ENCODE measurements around the gene NCKAP5L.
A peak's percentile ranks its signal among the peaks of the same experiment; 100 is the strongest.

Gene NCKAP5L

DNA sequence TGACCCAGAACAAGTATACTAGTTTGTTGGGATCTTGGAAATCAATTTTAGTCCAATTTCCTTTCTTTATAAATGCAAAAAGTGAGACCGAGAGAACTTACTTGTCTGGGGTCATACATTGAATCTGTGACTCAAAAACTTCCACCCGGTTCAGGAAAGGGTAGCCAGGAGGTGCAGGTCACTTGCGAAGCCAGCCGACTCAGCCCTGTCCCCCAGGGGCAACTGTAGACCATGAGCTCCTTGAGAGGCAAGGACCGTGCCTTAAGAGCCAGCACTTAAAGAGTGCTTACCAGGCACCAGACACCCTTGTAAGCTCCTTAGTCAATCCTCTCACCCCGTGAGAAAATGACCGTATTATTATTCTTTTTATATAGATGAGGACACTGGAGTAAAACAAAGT is 15.2 kb upstream of the NCKAP5L start:
- TF ChIP-seq, protein P1, sequence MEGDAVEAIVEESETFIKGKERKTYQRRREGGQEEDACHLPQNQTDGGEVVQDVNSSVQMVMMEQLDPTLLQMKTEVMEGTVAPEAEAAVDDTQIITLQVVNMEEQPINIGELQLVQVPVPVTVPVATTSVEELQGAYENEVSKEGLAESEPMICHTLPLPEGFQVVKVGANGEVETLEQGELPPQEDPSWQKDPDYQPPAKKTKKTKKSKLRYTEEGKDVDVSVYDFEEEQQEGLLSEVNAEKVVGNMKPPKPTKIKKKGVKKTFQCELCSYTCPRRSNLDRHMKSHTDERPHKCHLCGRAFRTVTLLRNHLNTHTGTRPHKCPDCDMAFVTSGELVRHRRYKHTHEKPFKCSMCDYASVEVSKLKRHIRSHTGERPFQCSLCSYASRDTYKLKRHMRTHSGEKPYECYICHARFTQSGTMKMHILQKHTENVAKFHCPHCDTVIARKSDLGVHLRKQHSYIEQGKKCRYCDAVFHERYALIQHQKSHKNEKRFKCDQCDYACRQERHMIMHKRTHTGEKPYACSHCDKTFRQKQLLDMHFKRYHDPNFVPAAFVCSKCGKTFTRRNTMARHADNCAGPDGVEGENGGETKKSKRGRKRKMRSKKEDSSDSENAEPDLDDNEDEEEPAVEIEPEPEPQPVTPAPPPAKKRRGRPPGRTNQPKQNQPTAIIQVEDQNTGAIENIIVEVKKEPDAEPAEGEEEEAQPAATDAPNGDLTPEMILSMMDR (conservative IDR thresholded peaks at IDR 0.05; ENCODE audit: low read length): no peak
- peak overlapping the region; percentile 90 for H3K4me3 ChIP-seq (ENCODE audit: low read length)
- no peak for DNase-seq (ENCODE audit: low read depth)

DNA sequence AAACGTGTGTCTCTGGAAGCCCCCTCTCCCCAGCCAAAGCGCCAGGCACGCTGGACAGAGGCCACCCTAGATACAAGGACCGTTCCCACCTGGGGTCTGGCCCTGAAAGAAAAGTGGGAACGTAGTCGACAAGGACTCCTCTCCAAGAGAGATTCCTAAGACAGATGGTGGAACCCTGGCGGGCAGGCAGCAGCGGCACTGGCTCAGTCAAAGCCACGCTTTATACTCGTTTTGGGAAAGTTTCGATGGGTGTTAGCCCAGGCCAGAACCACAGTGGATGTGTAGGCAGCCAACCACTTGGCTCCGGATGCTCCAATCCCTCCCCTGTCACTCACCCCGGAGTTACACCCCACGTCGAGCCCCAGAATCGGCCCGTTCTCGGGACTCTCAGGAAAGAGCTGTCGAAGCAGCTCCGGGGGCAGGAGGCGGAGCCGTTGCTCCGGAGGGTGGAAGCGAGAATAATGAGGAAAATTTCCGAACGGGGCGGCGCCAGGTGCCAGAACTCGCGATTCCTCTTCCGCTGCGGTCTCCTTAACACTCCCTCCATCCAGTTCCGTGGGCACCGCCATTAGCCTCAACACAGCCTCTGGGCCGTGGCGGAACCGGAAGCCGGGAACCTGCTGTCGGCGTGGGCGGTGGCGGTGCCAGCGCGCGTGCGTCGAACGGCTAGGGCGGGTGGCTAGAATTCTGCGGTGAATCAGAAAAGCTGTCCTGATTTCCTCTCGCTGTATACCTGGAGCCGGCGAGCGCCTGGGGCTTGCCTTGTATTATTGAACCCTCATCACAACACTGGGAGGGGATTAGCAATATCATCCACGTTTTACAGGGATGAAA is 14.5 kb upstream of the NCKAP5L start, which contains the start of gene BCDIN3D:
Gene BCDIN3D, minus strand, starts transcription at position 588 of the 834 bp plus-strand sequence. Its CDS starts 19 bp downstream, at position 569.
- TF ChIP-seq, protein P1 (conservative IDR thresholded peaks at IDR 0.05; ENCODE audit: low read length): 0 out of 2 replicates have a peak, but pooled peaks have one; percentile 6
- DNase-seq (ENCODE audit: low read depth): peak; percentile 90
- H3K4me3 ChIP-seq (ENCODE audit: low read length): peak within 1 kb of the TSS; percentile 90

DNA sequence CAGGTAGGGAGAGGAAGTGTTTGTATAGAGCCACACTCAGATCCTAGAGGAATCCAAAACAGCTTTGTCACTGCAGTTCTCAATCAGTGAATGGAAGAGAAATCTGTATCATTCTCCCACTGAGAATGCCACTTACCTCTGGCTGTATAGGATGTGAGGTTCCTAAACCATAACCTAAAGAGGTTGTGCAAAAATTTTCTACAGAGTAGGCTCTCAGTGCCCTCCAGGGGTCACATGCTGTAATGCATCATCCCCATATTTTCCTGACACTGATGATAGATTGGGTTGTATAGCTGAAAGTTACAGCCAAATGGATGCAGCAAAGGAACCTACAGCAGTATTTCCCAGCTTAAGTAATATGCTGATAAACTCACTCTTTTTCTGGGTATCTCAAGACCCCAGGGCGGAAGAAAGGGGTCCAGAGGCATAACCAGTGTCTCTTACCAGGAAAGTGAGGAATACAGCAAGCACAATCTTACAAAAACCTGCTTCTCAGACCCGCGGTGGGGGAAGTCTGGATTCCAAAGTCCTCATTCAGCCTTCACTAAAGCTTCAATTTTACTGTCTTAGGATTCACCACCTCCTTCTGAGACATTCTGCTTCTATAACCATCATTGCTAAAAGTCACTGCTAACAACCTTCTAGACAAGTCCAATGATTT is 10.9 kb upstream of the NCKAP5L start:
- TF ChIP-seq, protein P1 (conservative IDR thresholded peaks at IDR 0.05; ENCODE audit: low read length): peak; percentile 80
- DNase-seq (ENCODE audit: low read depth): peak; percentile 36
- no peak overlapping the region for H3K4me3 ChIP-seq (ENCODE audit: low read length)

DNA sequence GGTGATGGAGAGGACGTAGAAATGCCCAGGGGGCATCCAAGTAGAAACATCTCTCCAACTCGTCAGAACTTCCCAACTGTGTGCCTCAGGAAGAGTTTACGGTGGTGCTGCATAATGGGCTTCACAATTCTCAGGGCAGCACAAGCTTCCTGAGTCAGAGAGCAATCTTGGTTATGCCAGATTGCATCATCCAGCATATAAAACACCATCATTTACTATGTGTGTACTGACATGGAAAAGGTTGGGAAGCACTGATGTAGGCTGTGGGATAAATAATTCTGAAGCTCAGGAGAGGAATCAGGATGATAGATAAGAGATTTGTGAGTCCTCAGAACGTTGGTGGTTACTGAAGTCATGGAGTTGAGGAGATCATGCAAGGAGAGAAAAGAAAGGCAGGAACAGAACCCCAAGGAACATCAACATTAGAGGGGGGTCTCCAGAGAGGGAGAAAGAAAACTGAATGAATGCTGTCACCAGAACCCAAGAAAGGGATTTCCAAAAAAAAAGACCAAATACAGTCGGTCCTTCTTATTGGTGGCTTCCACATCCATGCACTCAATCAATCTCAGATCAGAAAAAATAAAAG is 4.7 kb upstream of the NCKAP5L start:
- TF ChIP-seq, protein P1 (conservative IDR thresholded peaks at IDR 0.05; ENCODE audit: low read length): no peak
- DNase-seq (ENCODE audit: low read depth): peak; percentile 87
- H3K4me3 ChIP-seq (ENCODE audit: low read length): no peak overlapping the region

DNA sequence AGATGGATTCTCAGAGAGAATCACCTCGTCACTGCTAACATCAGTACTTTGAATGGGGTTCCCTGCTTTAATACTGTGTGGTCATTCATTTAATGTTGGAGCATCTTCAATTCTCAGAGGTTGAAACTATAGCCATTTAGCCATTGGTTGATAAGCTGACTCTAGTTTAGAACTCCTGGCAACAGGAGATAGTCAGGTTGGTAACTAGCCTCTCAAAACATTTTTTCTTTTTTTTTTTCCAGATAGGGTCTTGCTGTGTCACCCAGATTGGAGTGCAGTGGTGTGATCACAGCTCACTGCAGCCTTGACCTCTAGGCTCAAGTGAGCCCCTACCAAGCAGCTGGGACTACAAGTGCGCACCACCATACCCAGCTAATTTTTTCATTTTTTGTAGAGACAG is 3.5 kb upstream of the NCKAP5L start:
- no peak overlapping the region for H3K4me3 ChIP-seq (ENCODE audit: low read length)
- no peak for DNase-seq (ENCODE audit: low read depth)
- TF ChIP-seq, protein P1 (conservative IDR thresholded peaks at IDR 0.05; ENCODE audit: low read length): no peak

DNA sequence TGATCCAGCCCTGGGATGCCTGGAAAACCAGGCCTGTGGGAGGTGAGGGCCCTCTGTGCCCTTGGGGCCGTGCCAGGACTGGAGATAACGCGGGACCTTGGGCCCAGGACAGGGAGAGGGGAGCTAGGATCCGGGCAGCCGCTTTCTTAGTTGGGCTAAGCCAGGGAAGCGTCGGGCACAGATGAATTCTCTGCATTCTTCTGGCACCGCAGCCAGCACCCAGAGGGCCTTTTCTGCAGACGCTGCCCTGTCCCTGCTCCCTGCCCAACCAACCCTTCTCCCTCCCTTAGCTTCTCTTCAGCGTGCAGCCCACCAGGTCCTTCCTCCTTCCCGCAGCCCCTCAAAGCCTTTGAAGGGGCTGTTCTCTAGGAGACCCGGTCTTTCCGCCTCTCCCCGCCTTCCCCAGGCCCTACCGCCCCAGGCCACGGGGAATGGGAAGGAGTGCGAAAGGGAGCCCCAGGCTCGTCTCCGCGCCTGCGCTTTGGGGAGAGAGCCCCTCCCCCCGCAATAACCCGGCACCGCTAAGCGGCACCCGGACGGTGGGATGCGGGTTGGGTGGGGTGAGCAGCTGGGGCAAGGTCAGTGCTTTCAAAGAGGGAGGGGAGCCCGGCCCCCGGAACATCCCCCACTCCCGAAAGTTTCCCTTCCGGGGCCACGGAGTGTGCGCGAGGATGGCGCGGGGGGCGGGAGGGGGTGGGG is 663 bp downstream of the NCKAP5L start:
- peak; percentile 75 for DNase-seq (ENCODE audit: low read depth)
- TF ChIP-seq, protein P1 (conservative IDR thresholded peaks at IDR 0.05; ENCODE audit: low read length): no peak
- H3K4me3 ChIP-seq (ENCODE audit: low read length): peak overlapping the region; percentile 92

Data from AG10803 (cell line).